ENCODE measurements around the gene GRK5.

- TF ChIP-seq CTCF (IDR thresholded peaks at IDR 0.05) (no peak), POLR2A (IDR thresholded peaks at IDR 0.05) (no peak)
These were observed 83.1 kb downstream of the GRK5 start for GRCh38 chr10:119290301-119291048.

Data from thyroid gland (tissue), 4 donors.